GM19467 (cell line): ENCODE data around the gene FAM83C.

Experiments used
- ATAC-seq: cut with Tn5 transposase; IDR thresholded peaks from one replicate; pipeline ENCODE4 v1.9.1; 2021; ENCODE audit warnings: mild to moderate bottlenecking, moderate library complexity; ENCODE audit not compliant: unreplicated experiment

Gene FAM83C

DNA sequence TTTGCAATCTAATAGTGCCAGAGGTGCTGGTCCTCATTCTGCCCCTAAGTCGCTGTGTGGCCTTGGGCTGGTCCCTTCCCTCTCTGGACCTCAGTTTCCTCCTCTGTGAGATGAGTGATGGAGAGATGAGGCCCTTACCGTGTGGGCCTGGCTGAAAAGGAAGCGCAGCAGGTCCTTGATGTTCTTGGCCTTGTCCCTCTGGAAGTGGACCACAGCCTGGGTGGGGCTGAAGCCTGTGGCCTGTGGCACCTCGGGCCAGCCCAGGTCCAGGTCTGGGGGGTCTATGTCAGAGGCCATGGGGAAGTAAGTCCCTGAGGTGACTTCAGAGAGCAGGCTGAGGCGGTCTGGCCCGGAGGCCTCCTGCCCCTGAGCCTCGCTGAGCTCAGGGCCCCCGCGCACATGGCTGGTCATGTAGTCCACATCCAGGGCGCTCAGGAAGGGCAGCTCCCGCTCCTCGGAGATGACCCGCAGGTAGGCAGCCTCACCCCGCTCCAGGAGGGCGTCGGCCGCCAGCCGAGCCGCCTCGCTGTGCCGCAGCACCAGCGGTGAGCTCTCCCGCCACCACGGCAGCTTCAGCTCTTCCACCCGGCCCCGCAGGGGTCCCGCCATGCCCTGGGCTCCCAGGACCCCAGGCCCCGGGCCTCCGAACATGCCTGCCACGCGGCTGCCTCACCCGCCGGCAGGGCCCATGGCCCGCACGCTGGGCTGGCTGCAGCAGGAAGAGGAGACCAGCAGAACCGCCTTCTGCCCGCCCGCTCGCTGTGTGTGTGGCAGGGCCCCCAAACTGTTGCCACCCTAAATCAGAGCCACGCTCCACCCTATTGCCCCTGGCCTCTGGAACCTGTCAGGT, at the start of gene FAM83C:
TSS of gene FAM83C (minus strand) at position 772 of the 850 bp plus-strand sequence. CDS start at position 651, 121 bp downstream.
- no peak for ATAC-seq

DNA sequence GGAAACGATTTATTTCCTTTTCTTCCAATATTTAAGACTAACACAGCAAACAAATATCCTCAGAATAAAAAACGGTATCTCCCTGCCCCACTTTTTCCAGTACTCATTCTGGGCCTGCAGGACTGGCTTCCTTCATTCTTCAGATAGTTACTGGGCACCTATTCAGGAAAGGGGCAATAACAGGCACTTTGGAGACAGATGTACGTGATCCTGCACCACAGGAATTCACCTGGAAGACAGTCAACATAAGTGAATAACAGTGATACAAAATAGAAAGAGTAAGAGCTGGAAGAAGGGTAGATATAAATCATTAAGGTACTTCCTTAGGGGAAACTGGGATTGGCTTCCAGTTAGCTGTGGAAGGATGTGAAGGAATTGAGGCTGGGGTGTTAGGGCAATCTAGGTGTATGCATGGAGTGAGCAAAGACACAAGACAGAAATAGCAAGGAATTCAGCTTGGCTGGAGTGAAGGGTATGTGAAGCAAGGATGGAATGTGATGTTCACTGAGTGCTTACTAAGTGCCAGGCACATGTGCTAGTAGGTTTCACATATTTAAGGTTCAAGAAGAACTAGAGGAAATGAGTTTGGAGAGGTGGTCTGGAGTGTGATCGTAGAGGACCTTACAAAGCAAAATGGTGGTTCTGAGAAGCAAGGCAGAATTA, 49.3 kb upstream of the FAM83C start:
- no peak for ATAC-seq

DNA sequence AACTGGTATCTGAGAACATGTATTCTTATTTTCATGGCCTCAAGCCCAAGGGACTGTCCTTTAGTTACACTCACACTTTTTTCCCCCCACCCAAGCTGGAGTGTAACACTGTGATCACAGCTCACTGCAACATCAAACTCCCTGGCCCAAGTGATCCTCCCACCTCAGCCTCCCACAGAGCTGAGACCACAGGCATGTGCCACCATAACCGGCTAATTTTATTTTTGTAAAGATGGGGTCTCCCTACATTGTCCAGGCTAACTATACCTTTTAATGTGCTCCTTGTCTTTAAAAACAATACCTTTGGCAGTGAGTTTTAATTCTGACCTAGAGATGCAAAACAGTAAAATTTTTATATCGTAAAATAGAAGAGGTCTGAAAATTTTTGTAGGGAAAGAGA, 48.2 kb upstream of the FAM83C start:
- no peak for ATAC-seq

DNA sequence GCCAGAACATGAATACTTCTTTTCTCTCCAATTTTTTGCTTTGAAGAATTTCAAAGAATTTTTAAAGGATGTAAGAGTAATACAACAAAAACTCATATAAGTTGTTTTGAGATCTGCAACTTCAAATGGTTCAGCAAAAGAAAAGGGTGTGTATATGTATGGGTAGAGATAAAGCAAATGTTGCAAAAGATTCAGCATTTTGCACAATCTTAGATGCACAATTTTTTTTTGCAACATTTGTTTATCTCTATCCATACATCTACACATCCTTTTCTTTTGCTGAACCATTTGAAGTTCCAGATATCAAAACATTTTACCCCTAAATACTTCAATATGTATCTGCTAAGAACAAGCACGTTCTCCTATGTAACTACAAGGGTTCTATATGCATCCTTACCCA, 47.4 kb upstream of the FAM83C start:
- ATAC-seq = no peak

DNA sequence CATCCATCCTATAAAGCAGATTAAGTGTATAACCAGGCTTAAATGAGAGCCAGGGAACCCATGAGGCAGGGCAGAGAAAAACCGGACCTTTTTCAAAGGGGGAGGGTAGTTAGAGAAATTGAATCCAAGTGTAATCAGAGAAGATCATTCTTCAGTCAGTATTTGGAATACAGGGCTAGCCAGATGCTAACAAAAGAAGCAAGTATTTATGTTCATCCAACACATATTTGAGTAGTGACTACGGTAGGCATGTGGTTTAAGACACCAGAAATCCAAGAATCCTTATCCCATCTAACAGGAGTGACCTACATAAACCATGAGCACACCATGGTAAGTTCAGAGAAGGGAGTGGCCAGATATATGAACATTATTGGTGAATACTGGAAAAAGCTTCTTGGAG, 46.8 kb upstream of the FAM83C start:
- no peak for ATAC-seq

DNA sequence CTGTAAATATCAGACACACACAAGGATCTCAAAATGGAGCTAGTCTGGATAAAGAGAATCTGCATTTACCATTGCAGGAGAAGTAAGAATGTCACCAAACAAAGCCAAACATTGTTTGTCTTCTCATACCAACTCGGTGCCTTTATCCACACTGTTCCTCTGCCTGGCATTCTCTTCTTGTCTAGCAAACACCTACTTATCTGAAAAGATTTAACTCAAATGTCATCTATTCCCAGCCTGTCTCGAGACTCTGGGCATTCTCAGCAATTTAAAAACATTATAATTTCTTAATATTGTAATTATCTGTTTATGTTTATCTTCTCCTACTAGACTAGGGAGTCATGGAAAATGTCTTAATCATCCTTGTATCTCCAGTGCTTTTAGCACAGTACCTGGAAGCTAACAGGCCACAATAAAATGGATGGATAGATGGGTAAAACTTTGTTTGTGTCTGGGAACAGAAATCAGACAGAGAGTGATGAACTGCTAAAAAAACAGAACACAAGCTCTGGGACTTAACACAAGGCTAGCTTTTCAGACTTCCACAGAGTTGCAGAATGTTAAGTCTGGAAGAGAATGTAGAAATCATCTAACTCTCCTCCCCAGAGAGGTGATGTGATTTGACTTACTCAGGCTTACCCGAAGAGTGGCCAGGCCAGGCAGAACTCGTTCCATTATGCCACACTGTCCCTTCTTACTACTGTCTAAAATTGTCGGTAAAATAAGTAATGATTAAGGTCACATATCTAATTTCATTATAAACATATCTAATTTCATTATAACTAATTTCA, 42.3 kb upstream of the FAM83C start:
- ATAC-seq = no peak

DNA sequence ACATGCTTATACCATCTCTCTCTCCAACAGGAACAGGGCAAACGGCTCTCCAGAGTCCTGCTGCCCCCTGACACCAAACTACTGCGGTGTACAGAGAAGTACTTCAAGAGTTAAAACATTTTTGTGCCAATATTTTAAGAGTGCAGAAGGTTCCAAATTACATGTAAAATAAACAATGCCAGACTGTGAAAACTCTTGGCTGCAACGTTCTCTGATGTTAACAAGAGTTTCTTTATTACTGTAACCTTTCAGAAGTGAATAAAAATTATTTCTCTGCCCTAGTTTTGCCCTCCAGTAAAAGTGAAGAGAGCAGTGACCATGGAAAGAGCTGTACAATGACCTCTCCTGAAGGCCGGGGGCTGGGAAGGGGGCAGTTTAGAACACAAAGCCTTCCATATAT, 41.4 kb upstream of the FAM83C start:
- ATAC-seq = no peak

DNA sequence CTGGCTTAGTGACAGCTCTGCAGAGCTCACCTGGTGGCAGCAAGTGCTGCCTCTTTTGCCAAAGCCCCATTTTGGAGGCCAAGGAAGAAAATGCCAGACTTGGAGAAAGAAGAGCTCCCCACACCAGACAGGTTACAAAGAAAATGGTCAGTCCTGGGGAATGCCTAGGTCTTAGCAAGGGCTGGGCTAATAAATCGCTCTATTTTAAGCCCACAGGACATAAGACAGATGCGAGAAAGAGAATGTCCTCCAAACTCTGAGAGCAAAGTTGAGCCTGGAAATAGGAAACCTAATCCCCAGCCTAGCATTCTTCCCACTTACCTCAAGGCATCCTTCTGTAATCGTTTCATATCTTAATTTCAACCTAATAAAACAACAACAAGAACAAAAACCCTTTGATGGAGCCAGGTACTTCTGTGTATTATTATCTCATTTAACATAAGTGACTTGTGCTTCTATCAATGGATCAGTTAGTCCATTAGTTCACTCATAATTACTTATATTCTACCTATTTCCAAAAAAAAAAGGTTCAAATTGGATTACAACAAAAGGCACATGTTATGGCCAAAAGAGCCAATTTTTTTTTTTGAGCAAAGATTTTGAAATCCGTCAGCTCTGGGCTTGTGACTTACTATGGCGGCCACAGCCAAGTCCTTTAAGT, 40.4 kb upstream of the FAM83C start:
- no peak for ATAC-seq

DNA sequence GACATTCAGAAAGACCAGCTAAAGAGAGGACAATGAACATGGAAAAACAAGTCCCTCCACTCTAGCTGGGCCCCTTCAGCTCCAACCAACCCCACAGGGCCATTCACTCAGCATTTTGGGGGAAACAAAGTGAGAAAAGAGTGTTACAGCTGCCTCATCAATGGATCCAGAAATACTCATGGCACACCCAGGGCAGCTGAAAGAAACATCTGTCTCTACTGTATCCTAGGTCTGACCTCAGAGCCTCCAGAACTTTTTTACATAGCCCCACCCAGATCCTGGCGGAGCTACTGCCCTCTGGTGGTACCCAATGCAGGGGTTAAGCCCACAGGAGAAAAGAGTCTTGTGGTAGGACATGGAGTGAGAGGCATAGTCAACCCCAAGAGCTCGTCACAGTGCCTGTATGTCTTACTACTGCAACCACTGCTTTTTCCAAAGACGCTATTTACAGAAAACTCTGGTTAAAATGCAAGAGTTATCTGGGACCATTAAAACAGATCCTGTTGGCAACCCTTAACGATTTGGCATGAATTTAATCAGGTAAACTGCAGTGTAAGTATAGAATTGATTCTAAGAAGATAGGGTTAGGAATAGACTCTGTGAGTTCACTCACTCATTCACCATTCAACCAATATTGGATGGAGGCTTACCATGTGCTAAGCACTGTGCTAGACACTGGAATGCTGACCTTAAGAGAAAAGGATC, 37.4 kb upstream of the FAM83C start:
- no peak for ATAC-seq

DNA sequence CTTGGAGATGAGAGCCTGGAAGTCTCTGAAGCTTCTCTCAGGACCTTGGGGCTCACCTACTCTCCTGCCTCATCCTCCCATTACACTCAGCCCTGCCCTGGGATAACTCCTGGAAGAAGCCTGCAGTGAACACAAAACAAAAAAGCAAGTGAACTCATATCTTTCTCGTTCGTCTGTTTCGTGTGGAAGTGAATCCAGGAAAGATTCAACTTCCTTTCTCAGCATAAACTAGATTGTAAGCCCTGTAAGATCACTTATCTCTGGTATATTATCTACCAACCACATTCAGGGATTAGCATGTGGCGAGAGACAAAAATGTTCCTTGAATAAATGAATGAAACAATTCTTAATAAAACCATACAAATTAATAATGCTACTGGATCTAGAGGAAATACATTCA, 36.5 kb upstream of the FAM83C start:
- no peak for ATAC-seq

DNA sequence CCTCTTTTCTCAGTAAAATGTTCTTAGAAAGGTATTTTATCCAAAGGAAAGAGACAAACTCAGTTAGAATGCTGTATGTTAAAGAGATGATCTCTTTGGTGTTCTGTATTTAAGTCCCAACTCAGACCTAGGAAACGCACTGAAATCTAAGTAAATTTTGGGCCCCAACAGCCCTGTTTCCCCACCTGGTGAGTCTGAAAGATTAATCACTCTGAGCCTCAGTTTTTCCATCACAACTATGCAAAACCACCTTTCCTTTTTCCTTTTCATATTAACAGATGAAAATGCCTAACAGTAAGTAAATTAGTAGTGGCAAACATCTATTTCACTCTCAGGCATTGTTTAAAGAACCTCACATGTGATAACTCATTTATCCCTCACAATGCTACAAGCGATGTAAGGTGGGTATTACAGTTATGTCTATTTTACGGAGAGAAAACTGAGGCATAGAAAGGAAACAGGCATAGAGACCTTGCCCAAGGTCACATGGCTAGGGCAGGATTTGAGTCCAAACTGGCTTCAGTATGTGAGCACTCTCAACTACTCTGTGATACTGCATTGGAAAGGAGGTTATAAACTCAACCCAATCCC, 36.0 kb upstream of the FAM83C start:
- no peak for ATAC-seq

DNA sequence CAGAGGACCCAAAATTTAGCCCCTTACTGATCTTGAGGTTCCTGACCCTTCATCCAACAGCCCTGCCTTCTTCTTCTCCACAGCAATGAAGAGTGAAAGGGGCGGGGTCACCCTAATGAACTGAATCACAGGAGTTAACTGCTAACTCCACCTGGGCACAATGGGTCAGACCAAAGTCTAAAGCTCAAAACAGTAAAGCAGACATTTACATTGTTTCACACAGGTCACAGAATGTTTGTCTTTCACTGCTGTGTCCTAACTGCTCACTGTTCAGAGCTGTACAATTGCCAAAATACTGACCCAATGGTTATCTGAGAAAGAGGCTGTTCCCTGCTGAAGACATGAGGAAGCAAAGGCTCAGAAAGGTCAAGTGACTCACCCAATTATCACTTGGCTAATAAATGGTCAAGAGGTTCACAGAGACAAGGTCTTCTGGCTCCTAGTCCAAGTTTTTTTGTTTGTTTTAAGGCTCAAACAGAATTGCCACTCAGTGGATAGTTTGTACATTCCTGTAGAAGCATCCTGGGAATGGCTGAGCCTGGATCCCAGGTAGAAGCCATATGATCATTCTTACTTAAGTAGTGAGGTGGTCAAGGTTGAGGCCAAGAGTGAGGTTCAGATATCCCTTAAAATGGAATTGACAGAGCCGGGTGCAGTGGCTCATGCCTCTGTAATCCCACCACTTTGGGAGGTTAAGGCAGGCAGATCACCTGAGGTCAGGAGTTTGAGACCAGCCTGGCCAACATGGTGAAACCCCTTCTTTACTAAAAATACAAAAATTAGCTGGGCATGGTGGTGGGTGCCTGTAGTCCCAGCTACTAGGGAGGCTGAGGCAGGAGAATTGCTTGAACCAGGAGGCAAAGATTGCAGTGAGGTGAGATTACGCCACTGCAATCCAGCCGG, 35.1 kb upstream of the FAM83C start:
- ATAC-seq = no peak

DNA sequence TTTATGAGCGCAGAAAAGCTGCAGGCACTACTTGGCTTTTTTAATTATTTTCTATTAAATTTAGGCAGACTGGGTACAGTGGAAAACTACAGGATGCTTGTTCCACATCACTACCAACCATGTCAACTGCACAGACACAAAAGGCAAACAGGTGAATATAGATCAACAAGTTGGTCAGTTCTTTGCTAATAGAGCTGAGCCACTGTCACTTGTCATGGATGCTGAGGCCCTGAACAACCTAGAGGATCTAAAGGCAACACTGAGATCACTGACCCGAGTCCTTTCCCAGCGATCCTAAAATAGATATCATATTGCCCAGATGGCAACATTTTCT, 34.5 kb upstream of the FAM83C start:
- ATAC-seq = no peak

DNA sequence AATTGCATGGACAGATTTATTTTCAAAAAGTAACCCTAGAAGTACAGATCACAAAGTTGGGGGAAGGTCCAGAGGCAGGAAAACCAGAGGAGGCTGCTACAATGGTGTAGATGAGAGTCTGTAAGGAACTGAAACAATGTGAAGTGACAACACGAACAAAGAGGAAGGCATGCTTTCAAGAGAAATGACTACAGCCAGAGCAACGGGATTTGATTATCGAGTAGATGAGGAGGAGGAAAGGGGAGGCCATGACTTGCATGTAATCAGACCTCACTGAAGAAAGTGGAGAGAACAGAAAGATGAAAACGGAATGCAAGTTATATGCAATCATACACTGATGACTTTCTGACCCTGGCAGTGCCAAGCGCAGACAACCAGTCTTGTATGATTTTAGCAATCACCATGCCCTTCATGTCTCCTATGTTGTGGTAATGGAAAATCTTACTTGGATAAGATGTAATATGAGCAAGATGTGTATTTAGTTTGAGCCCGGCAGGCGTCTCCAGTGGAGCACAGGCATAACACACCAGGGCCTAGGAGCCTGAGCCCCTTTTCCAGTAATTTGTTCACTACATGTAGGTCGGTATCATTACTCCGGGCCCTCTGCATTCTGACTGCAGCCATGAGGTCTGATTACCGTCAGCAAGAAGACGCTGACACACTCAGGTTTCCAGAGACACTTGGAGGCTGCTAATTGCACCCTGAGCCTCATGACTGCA, 34.0 kb upstream of the FAM83C start:
- no peak for ATAC-seq

DNA sequence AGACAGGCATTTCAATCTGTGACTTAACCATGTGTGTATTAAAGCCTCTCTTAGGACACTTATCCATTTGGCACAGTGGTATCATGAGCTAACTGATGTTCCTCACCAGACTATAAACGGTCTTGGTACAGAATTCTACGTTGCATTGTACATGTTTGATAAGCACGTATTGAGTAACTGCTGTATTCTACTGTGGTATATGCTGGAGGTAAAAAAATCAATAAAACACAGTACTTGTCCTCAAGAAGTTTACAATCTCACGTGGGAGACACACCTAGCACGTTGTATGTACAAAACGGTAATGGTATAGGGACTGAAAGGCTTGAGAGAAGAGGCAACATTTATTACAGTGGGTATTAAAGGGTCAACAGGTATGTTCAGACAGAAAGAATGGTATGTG, 33.2 kb upstream of the FAM83C start:
- ATAC-seq = no peak

DNA sequence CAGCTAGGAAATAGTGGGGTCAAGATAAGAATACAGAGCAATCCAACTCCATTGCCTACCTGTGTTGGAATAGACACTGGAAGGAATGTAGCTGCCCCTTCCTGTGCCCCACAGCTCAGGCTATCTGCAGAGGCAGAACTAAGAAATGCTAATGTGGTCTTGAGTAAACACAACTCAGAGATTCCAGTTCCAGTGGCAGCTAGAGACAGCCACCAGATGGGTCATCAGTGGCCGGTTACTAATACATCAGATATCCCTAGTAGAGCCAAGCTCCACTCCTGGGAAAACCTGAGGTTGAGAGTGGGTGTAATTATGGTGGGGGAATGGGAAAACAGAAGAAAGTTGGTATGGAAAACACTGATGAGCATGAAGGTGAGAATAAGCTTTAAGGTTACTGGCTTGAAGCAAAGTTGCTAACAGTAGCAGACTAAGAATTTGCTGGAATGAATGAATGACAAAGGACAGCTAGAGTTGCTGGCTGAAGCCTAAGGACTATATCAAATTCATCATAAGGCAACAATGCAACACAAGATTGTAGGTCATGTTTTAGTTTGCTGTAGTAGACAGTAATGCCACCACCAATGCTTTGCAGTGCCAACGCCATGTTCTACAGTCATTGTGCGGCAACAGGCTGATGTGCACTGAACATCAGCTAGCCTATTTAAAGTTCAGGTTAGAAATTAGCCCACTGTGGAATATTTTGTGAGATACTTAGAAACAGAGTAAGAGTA, 28.3 kb upstream of the FAM83C start:
- no peak for ATAC-seq

DNA sequence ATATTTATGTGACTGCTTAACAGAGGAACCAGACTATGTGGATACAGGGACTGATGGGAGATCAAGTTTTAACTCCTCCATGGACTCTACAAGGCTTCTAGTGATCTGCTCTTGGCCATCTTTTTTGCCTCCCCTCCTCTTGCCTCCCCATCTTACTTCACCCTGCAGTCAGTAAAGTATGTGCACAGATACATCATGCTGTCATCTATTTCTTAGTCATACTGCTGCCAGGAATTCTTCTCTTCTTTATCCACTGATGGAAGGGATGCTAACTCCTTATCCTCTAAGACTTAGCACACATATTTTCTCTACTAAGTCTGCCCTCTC, 27.6 kb upstream of the FAM83C start:
- ATAC-seq = no peak

DNA sequence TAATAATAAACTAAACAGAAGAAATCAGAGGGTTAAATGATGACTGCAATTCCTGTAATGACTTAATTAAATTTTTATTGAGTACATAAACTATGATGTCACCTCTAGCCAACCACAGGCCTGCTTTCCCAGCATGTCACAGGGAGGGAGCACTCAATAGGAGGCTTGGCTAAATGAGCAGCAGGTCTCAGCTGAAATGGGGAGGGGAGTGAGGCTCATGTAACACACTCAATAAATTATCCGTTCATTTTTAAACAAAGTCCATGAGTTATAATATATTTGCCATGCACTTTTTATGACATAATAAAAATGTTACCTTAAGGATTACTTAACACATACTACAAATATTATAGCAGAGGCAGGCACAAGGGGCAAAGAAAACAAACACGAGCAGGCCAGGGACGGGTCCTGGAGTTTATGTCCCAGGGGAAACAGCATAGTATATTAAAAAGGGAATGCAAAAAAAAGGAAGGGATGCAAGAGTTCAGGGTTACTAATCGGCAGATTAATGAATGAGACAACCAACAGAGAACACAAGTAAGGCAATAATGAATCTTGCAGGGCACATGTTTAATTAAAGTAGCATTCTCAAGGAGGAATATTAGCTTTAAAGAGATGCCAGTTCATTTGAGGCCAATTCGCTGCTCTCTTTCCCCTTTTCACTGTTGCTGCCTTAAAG, 27.1 kb upstream of the FAM83C start:
- no peak for ATAC-seq
